CD14-positive monocyte (primary cell): ENCODE data around the gene LRSAM1. TPM values are rescaled to one million over a fixed set of nuclear protein-coding genes. Genes with fewer than 3 reads are reported as not detected.

Experiments
- DNase-seq, 3 donors: peaks; one replicate each; pipeline ENCODE4 v3.0.0-alpha.2; 2011 to 2022
- H2AFZ ChIP-seq: 2 replicates; pipeline ENCODE4 v1.6.0; 2012; ENCODE audit warnings: mild to moderate bottlenecking, low read depth, low read length, inconsistent platforms; ENCODE audit not compliant: insufficient read depth, poor library complexity, severe bottlenecking
- H3K27ac ChIP-seq, 2 donors: 1 replicate in 1 of 2; 2 replicates in 1 of 2; pipeline ENCODE4 v1.5.1; 2012 to 2013; ENCODE audit warnings: low read length in 2 of 2, control low read depth in 1 of 2, inconsistent platforms in 1 of 2, low read depth in 1 of 2, mild to moderate bottlenecking in 1 of 2
- H3K27me3 ChIP-seq, 2 donors: one replicate each; pipeline versions ENCODE4 v1.6.0 to v1.6.1; 2011 to 2013; ENCODE audit warnings: low read length in 2 of 2; ENCODE audit not compliant: control insufficient read depth in 2 of 2, insufficient read depth in 2 of 2
- H3K36me3 ChIP-seq, 2 donors: replicated peaks in 1 of 2; 1 replicate in 1 of 2; 2 replicates in 1 of 2; pipeline versions ENCODE4 v1.5.1 to v1.6.1; 2012 to 2013; ENCODE audit warnings: low read length in 2 of 2, control low read depth in 1 of 2, inconsistent platforms in 1 of 2, mild to moderate bottlenecking in 1 of 2; ENCODE audit not compliant: insufficient read depth in 2 of 2, control insufficient read depth in 1 of 2
- H3K4me1 ChIP-seq, 2 donors: 1 replicate in 1 of 2; 2 replicates in 1 of 2; pipeline versions ENCODE4 v1.5.1 to v1.6.1; 2012 to 2013; ENCODE audit warnings: low read length in 2 of 2, control low read depth in 1 of 2, inconsistent platforms in 1 of 2, mild to moderate bottlenecking in 1 of 2, moderate library complexity in 1 of 2; ENCODE audit not compliant: insufficient read depth in 2 of 2, control insufficient read depth in 1 of 2
- H3K4me2 ChIP-seq: replicated peaks from 2 replicates; pipeline ENCODE3; 2012; ENCODE audit warnings: low read length, moderate library complexity, mild to moderate bottlenecking; ENCODE audit not compliant: poor library complexity, severe bottlenecking; ENCODE audit errors: extremely low read depth
- H3K4me3 ChIP-seq, 3 experiments: fragments of 200-600 bp in 1 of 3; sonication (generic) in 1 of 3; replicated peaks in 1 of 3; 1 replicate in 2 of 3; 2 replicates in 1 of 3; pipeline ENCODE4 v1.5.1; 2011 to 2013; ENCODE audit warnings: low read length in 3 of 3, mild to moderate bottlenecking in 3 of 3, control low read depth in 2 of 3, low read depth in 2 of 3, inconsistent platforms in 1 of 3, moderate library complexity in 1 of 3
- H3K79me2 ChIP-seq: 2 replicates; pipeline ENCODE4 v1.6.0; 2012; ENCODE audit warnings: mild to moderate bottlenecking, control low read depth, inconsistent platforms, low read length, moderate library complexity; ENCODE audit not compliant: insufficient read depth
- H3K9ac ChIP-seq: 2 replicates; pipeline ENCODE4 v1.6.0; 2017; ENCODE audit warnings: low read length, mild to moderate bottlenecking; ENCODE audit not compliant: insufficient read depth, poor library complexity, severe bottlenecking
- H3K9me3 ChIP-seq, 2 donors: replicated peaks in 1 of 2; 1 replicate in 1 of 2; 2 replicates in 1 of 2; pipeline versions ENCODE4 v1.5.1 to v1.6.1; 2012 to 2013; ENCODE audit warnings: low read length in 2 of 2, control low read depth in 1 of 2; ENCODE audit not compliant: control insufficient read depth in 1 of 2, insufficient read depth in 1 of 2
- H4K20me1 ChIP-seq: 2 replicates; pipeline ENCODE4 v1.6.0; 2012; ENCODE audit warnings: mild to moderate bottlenecking, low read length, control low read depth, moderate library complexity; ENCODE audit not compliant: insufficient read depth
- H3K27ac Mint-ChIP-seq, 7 donors: one replicate each; pipeline ENCODE4 v1.8.0; 2020; ENCODE audit warnings: mild to moderate bottlenecking in 7 of 7, mixed read lengths in 7 of 7, moderate library complexity in 6 of 7, inconsistent platforms in 2 of 7
- H3K27me3 Mint-ChIP-seq, 3 donors: one replicate each; pipeline ENCODE4 v1.8.0; 2021 to 2022; ENCODE audit warnings: low read depth in 3 of 3, mild to moderate bottlenecking in 3 of 3, mixed read lengths in 3 of 3, moderate library complexity in 3 of 3, inconsistent platforms in 1 of 3
- H3K36me3 Mint-ChIP-seq, 2 donors: one replicate each; pipeline ENCODE4 v1.8.0; 2020; ENCODE audit warnings: mixed read lengths in 2 of 2, inconsistent platforms in 1 of 2, mild to moderate bottlenecking in 1 of 2
- H3K4me1 Mint-ChIP-seq: one replicate; pipeline ENCODE4 v1.8.0; 2020; ENCODE audit warnings: mild to moderate bottlenecking, mixed read lengths
- H3K4me3 Mint-ChIP-seq, 2 donors: one replicate each; pipeline ENCODE4 v1.8.0; 2020; ENCODE audit warnings: mild to moderate bottlenecking in 2 of 2, mixed read lengths in 2 of 2, moderate library complexity in 1 of 2
- H3K9me3 Mint-ChIP-seq, 7 donors: one replicate each; pipeline ENCODE4 v1.8.0; 2020 to 2022; ENCODE audit warnings: mixed read lengths in 7 of 7, mild to moderate bottlenecking in 6 of 7, moderate library complexity in 6 of 7, inconsistent platforms in 2 of 7
- CTCF ChIP-seq: fragments of 200-600 bp; IDR thresholded peaks from one replicate; pipeline ENCODE4 v1.8.0; 2022; ENCODE audit warnings: antibody characterized with exemption, mild to moderate bottlenecking
- WGBS: methylation state at CpG from one replicate; pipeline ENCODE4 v1.1.5; 2013; ENCODE audit warnings: missing lambda C conversion rate; ENCODE audit not compliant: insufficient coverage; 5-methylcytosine and 5-hydroxymethylcytosine counted together
- intact Hi-C, 2 donors: fragments of 100-400 bp; cut with micrococcal nuclease; formaldehyde crosslinking; loops; one replicate each; pipeline versions ENCODE4 v1.15.0 to v1.15.1; 2023
- polyA plus RNA-seq, 3 donors: library from polyadenylated mRNA; depleted of rRNA in 1 of 3; unstranded in 2 of 3; stranded (reverse) in 1 of 3; fragments of 300-500 nt in 2 of 3; fragments of >200 nt in 1 of 3; fragmentation: Illumina TruSeq in 2 of 3; gene quantifications; 1 replicate in 2 of 3; 2 replicates in 1 of 3; pipeline ENCODE4 v1.2.3, GENCODE V29; 2012 to 2021

The LRSAM1 gene
- polyA plus RNA-seq, 3 donors: 6.0 to 19.8 (median 8.2) TPM

DNA sequence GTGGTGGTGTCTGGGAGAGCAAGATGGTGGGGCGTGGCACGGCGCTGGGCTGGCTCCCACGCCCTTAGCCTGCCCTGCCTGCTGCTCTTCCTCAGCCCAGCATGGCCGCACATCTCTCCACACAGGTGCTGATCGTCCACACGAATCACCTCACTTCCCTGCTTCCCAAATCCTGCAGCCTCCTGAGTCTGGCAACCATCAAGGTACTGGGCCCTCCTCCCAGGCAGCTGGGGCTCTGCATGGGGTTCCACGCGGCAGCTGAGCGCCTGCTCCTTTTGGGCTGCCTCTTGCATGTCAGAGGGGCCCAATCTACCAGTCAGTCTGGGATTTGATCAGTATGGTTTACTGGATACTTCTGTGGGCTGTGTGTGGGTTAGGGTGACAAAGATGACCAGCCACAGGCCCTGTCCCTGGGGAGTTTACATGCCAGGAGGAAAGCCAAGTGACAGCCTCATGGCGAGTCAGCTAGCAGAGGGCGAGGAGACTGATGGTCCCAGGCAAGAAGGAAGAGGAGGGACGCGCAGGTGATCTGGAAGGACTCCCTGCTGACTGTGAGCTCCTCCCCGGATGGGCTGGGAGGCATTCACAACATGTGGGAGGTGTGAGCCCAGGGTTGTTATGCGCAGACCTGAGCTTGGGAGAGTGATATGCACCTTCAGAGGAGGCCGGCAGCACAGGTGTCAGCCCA lies 6.0 kb downstream of the LRSAM1 start:
- H3K27ac ChIP-seq: peak overlapping the region in 1 of 2 donors; percentile 24

DNA sequence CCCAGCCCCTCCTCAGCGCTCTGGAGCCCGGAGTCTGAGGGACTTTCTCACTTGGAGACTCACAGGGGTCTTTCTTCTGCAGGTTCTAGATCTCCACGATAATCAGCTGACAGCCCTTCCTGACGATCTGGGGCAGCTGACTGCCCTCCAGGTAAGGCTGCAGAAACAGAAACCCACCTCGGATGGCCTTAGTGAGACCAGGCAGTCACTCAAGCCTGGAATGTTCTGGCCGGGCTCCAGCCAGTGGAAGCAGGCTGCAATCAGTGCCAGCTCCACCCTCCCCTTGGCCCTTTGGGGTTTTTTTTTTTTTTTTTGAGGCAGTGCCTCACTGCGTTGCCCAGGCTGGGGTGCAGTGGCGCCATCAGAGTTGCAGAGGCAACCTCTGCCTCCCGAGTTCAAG lies 7.6 kb downstream of the LRSAM1 start:
- Histone ChIP-seq H2AFZ (no peak overlapping the region), H3K79me2 (no peaks in the 10 kb centered on the region), H3K27me3 (no peaks in the 10 kb centered on the region), H3K9me3 (no peaks in the 10 kb centered on the region), H3K27ac (no peak overlapping the region), H3K36me3 (peaks cover 46 to 66% of the 10 kb centered on the region in 2 donors), H4K20me1 (no peaks in the 10 kb centered on the region), H3K4me3 (no peak overlapping the region), H3K4me2 (no peak overlapping the region), H3K4me1 (peaks cover 26 to 27% of the 10 kb centered on the region in 2 donors), H3K9ac (no peak overlapping the region)
- Mint-ChIP-seq H3K9me3 (no peaks in the 10 kb centered on the region), H3K4me3 (no peak overlapping the region), H3K4me1 (peaks cover 22% of the 10 kb centered on the region), H3K27ac (no peak overlapping the region), H3K36me3 (peaks cover 58 to 75% of the 10 kb centered on the region in 2 donors), H3K27me3 (no peaks in the 10 kb centered on the region)
- DNase-seq: no peak
- no peak for TF ChIP-seq CTCF
- 97% methylated on average over 6 of the region's 9 CpGs for WGBS
- intact Hi-C loops: loop anchor here (10.0 kb wide), 1 partner anchor 234 kb away; no protein-coding TSS in a partner anchor

More for the DNA sequence above, 6.0 kb downstream of the LRSAM1 start:
- Mint-ChIP-seq H3K27me3 (no peaks in the 10 kb centered on the region), H3K4me1 (peaks cover 26% of the 10 kb centered on the region), H3K4me3 (no peak overlapping the region), H3K9me3 (no peaks in the 10 kb centered on the region), H3K36me3 (peaks cover 42 to 64% of the 10 kb centered on the region in 2 donors), H3K27ac (peak overlapping the region in 3 of 7 donors; percentile 10 to 82 (median 70))
- Histone ChIP-seq H2AFZ (no peak overlapping the region), H3K4me1 (peaks cover 32% of the 10 kb centered on the region in 2 donors), H3K9me3 (no peaks in the 10 kb centered on the region), H3K79me2 (peaks cover 10% of the 10 kb centered on the region), H3K4me3 (no peak overlapping the region), H4K20me1 (no peaks in the 10 kb centered on the region), H3K9ac (no peak overlapping the region), H3K4me2 (no peak overlapping the region), H3K36me3 (peaks cover 35 to 50% of the 10 kb centered on the region in 2 donors), H3K27me3 (no peaks in the 10 kb centered on the region)
- no peak for TF ChIP-seq CTCF
- intact Hi-C loops: loop anchor here (10.0 kb wide), 1 partner anchor 233 kb away; no protein-coding TSS in a partner anchor
- DNase-seq: no peak
- WGBS: 92% methylated on average over 15 of the region's 17 CpGs
